CD4-positive, alpha-beta T cell treated with Interleukin-17A for 1 hour (primary cell): Measurements from ENCODE around the gene PPP1R26.

Source experiments
- DNase-seq: peaks from one replicate; pipeline ENCODE4 v3.0.0-alpha.2; 2020

Gene PPP1R26

DNA sequence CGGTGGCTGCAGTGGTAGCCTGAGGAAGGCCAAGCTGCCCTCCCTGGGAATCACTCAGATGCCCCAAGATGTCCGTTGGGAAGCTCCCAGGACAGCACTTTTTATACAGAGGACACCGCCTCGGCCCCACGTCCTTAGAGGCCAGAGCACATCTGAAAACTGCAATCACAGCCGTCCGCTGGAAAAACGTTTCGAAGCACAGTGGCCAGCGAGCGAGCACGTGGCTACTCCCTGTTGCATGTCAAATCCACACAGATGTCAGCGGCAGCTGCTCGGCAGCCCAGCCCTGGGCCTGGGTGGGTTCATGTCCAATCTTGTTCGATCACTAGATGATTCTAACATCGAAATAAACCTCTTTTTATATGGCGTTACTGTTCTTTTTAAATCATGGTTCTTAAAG, 8.9 kb downstream of the PPP1R26 start:
- DNase-seq = no peak

DNA sequence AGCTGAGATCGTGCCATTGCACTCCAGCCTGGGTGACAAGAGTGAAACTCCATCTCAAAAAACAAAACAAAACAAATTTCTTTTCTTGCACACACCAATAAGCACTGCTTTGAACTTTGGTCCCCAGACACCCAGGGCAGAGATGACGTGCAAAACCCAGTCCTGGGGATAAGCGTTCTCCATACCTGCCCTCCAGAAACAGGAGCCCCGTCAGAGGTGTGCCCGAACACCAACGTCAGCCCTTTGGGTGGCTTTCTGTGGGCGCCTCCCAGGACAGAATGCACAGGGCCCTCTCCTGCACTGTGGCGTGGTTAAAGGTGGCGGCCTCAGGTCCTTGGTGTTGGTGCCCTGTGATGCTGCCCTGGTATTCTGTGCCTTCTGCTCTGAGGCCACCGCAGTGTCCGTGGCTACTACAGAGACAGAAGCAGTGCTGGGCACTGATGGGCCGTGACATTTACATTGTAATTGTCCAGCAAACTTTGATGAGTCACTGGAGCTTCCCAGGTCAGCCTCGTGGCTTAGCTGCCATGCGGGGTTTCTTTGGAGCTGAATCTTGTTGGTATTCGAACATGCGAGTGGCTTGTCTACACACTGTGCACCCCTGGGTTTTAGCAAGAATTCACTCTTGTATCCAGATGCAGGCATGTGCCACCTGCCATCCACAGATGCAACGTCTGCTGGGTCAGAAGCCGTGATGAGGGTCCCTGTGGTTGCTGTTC, 9.8 kb downstream of the PPP1R26 start:
- no peak for DNase-seq

DNA sequence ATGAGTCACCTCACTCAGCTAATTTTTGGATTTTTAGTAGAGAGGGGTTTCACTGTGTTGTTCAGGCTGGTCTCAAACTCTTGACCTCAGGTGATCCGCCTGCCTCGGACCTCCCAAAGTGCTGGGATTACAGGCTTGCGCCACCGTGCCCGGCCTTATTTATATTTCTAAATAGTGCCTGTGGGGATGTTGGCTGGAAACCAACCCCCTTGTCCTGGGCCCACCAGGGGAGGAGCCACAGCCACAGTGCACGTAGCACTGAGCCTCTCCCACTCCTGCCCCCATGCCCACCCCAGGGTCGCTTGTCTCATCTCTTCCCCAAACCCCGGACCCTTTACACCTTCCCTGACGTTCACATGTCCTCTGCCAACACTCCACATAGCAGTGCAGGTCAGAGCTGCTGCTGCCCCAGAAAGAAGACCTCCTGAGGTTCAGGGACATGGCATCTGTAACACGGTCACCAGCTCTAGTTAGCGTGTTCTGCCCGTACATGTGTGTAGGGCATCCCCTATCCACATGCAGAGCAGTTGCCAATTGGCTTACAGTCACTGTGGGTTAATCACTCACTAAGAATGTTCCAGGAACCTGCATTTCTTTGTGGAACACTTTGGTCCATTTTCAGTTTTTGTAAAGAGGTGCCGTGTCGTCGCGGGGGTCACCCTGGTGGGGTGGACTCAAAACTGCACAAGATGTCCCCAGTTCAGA, 10.7 kb downstream of the PPP1R26 start:
- DNase-seq = no peak

DNA sequence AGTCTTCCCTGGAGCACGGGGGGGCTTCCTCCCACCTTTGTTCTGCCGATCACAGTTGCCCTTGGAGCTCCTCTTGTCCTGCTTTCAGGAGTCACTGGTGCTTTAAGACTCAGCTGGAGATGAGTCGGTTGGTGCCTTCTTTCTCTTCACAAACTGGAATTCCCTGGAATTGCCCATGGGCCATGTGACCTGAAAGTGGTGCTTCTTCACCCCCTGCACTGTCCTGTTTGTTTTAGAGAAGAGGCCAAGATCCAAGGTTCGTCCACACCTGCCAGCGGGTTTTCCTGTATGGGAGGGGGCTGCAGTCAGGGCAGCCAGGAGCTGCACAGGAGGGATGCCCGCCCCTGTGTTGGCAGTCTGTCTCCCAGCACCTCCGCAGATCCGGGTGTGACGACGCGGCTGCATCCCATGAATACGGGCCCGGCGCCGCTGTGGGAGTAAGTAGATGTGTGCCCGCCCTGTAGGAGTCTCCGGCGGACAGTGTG, 11.4 kb downstream of the PPP1R26 start:
- DNase-seq = no peak

DNA sequence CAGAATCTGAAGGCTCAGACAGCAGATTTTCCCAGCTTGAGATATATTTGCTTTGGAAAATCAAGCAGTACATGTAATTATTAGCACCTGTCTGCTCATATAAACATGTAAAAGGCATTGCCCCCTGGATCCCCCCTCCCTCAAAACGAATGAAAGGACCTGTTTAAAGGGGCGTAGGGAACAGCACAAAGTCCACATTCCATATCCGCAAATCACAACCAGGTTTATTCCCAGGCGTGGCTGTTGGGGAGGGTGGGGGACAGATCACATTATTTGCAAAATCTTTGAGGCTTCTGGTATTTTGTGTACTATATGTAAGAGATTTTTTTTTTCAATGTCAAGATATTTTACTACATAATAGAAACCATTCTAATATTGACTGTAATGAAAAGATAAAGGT, 12.2 kb downstream of the PPP1R26 start:
- no peak for DNase-seq

DNA sequence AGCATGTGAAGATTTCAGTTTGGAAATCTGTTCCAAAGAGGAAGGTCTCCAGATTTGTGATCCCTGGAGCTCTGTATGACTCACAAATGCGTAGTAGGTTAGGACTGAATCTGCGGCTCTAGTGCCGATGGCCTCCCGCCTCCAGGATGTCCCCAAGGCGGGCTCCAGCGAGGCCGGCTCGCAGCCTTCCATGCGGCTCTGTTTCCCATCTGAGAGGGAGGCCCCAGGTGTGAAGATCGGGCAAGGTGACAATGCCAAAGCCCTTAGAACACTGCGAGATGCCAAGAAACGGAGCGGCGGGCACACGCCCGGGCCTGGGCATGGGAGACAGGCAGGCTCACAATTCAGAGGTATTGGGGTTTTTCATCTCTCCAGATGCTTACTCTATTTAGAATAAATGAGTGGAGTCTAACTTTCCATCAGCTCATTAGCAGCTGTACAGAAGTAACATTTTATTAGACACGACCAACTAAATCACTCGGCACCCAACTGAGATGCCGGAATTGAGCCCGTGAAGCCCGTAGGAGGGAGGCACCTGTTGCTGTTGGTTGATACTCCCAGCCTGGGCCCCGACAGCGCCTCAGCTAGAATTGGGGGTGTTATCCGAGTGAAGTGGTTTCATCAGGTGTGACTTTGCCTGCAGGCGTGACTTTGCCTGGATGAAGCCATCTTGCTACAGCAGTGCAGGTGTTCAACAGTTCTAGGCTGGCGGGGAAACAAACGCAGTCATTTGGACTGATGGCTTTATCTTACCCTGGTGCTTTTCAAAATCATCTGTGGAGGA, 13.5 kb downstream of the PPP1R26 start:
- no peak for DNase-seq

DNA sequence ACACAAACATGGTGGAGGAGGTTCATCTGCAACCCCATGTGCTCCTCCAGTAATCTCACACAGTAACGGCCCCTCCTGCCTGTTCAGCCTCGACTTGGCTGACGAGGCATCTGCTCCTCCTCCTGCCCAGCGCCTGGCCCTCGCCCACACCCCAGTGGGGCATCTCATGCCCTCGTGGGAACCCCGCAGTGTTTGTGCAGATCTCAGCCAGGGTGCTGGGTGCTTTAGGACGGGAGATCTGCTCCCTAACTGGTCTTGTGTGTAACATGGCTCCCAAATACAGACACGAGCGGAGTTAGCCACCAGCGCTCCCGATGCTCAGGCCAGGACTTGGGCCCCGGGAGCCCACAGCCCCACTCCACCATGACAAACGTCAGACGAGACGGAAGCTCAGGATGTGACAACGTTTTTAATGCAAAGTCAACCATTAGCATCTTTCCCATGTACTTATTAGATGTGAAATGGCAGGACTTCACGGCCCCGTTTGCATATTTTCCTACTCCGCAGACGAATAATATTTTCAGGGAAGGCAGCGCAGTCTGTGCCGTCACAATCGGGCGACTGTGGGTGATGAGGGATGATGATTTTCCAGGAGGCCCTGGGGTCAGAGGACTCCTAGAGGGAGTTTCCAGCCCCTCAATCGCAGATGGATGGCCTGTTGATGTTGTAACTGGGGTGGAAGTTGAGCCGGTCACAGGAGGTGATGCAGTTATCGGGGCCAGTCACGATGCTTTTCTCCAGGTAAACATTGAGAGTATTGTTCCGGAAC, 15.4 kb downstream of the PPP1R26 start:
- DNase-seq = no peak

DNA sequence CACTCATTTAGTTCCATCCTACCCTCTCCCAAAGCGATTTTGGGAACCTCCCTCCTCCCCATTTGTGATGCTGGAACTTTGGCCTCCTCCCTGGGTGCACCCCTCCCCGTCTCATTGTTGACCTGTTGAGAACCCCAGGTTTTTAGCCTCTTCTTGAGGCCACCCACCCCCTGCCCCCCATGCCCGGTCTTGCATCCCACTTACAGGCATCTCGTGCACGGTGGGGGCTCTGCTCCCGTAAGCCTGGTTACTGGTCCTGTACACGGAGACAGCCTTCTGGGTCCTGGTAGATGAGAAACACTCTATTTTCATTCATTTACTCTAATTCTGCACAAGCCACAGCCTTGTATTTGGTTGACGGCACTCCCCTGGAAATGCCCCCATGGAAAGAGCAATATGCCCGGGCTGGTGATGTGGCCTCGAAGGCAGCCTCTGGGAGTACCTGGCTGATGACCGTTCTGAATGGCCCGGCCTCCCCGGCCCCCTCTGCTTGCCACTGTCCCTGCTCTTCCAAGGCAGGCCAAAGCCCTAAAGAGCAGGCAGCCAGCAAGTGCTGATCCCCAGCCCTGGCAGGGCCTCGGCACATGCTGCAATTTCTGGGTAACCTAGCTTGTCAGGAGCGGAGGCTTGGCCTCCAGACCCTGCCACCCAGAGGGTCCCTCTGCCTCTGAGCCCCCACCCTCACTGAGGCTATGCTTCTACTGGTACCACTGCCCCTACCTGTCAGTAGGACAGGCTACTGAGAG, 19.0 kb downstream of the PPP1R26 start:
- DNase-seq = no peak

DNA sequence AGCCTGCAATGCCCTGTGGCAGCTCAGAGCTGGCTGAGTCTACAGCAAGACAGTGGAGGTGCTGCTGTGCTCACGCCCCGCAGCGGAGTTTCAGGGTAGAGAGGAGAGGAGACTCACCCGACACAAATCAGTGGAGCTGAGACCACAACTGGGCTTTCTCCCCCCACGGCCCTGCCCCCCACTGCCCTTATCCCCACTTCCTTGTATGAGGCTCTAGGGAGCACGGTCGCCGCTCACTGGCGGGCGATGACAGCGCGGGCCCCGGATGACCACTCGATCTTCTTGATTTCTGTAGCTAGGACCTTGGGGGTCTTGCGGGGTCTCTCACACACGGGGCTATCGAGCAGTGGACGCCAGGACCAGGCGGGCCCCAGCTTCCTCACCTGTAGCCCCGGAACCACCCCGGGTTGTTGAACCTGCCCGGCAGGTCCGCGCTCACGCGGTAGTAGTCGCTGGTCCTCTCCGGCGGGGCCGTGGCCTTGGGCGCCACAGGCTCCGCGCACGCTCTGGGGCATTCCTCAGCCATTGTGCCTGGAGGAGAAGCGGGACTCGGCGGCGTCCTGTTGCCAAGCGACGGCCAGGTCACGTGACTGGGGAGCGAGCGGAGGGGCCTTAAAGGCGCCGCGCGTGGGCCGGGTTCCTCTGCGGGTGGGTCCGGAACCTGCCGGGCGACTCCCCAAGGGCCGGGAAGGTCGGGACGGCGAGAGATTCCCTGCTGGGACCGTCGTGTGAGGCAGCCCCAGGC, 19.9 kb downstream of the PPP1R26 start:
- peak; percentile 90 for DNase-seq

DNA sequence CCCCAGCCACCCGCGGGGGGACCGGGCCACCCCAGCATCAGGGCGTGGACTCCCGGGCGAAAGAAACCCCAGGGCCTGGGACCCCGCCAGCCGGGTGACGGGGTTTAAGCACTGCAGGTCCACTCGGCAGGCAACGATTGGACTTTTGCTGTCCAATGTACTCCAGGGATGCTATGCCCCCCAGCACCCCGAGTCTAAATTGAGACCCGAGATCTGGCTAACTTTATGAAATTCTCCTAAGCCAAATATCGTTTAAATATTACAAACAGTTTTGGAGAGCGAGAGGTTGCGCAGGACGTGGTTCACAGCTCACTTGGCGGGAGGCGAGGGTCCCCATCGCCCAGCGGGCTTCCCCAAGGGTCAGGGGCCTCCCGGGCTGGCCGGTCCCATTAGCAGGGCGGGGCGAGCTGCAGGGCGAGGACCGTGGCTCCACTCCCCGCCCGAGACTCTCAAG, 20.5 kb downstream of the PPP1R26 start:
- DNase-seq = no peak

DNA sequence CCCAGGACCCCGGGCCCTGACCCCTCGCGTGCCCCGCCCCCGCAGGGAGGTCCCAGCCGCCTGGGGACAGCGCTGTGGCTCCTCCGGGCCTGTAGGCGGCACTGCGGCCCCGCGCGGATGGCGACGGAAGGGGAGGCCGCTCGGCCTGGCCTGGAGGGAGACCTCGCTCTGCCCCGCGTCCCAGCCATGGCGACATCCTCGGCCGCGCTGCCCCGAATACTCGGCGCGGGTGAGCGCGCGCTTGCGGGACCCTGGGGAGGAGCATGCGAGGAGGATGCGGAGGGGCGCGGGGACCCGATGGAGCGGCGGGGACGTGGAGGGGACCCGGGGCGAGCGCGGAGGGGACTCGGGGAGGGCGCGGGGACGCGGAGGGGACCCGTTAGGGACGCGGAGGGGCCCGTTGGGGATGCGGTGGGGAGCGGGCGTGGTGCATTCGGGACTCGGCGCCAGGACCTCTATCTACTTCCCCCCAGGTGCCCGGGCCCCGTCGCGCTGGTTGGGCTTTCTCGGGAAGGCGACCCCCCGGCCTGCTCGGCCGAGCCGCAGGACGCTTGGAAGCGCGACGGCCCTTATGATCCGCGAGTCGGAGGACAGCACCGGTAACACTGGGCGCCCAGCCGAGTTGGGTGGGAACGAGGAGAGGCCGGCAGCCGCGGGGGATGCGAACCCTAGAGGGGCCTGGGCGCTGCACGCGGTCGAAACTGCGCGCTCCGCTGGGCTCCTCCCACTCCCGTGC, 21.1 kb downstream of the PPP1R26 start, which contains the start of gene MRPS2:
TSS of gene MRPS2 (plus strand) at position 158 of the 736 bp plus-strand sequence. CDS start at position 187, 29 bp downstream.
- DNase-seq = peak; percentile 88

DNA sequence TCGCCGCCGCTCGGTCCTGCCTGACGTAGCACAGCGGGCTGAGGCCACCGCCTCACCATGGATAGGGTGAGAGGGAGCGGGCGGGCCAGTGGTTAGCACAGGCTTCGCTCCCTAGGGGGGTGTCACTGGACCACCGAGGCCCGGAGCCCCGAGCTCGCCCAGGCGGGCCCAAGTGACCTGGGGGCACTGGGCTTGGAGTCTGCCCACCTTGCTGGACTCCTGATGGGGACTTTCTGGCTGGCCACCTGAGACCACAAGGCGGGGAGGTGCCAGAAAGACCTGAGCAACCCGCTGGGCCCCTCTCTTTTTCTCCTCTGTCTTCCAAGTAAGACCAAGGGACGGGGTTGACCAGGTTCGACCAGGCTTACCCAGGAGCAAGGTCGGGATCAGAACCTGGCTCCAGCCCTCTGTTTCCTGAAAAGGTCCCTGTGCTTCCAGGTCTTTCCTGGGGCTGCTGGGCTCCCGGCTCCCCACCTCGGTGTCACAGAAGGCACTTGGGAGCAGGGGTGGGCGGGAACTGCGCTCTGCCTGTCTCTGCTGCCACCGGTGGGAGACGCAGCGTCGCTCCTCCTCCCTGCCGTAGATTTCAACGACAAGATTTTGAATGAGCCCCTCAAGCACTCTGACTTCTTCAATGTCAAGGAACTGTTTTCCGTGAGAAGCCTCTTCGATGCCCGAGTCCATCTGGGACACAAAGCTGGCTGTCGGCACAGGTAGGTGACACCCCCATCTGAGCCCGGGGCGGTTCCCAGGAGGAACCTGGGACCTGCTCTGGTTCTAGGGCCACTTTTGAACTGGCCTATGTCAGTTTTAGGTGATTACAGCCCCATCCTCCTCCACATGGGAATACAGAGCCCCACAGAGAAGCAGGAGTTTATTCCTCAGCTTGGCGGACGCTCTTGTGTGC, 21.9 kb downstream of the PPP1R26 start:
- no peak for DNase-seq

DNA sequence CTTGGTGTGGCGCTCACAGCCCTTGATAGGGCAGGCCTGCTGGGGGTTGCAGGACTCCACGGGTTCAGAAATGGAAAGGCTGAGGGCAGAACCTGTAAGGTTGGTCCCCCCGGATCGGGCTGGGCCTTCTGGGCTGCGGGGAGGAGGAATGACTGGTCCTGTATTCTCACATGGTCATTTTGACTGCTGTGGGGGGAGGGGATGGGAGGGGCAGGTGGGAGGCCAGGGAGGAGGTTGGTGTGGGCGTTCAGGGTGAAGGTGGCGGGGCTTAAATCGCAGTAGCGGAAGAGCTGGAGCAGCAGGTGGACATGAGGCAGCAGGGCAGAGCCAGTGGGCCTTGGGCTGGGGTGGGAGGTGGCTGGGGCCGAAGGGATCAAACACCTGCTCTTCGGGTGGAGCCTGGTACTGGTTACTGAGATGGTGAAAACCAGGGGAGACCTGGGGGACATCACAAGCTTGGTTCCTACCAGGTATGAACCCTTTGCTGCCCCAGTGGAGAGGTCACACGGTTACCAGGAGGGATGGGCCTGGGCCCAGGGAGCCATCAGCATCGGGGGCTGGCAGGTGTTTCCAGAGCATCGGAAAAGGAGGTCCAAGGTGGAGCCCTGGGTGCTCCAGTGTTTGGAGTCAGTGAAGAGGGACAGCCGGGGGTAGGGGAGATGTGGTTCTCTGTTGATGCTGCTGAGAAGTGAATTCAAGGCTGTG, 22.7 kb downstream of the PPP1R26 start:
- no peak for DNase-seq

DNA sequence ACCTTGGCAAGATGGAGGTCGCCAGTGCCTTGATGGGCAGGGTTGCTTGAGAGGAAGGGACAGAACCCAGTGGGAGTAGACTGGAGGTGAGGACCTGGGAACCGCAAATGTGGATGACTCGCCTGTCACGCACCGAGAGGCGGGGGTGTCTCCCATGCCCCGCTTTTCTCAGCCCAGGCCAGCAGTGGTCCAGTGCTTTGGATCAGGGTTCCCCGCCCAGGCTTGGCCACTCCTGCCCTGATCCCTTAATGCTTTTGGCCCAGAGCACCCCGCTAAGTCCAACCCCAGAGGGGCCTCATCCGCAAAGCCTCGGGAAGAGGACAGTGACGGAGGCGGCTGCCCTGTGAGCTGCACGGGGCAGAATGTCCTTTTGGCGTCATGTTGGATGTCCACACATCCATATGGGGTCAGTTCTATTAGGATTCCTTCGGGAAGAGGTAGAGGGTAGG, 23.3 kb downstream of the PPP1R26 start:
- DNase-seq = no peak

DNA sequence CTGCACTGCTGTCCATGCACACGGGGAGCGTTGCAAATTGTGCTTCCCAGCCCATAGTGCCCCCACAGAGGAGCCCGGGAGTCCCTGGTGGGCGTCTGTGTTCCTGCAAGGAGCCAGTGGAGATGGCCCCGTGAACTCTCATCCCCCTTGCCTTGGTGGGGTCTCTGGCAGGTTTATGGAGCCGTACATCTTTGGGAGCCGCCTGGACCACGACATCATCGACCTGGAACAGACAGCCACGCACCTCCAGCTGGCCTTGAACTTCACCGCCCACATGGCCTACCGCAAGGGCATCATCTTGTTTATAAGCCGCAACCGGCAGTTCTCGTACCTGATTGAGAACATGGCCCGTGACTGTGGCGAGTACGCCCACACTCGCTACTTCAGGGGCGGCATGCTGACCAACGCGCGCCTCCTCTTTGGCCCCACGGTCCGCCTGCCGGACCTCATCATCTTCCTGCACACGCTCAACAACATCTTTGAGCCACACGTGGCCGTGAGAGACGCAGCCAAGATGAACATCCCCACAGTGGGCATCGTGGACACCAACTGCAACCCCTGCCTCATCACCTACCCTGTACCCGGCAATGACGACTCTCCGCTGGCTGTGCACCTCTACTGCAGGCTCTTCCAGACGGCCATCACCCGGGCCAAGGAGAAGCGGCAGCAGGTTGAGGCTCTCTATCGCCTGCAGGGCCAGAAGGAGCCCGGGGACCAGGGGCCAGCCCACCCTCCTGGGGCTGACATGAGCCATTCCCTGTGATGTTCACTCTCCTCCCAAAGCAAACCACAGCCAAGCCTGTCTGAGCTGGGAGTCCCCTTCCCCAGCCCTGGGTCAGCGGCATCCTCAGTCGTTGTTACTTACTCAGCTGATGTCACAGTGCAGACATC, 24.0 kb downstream of the PPP1R26 start:
- no peak for DNase-seq

DNA sequence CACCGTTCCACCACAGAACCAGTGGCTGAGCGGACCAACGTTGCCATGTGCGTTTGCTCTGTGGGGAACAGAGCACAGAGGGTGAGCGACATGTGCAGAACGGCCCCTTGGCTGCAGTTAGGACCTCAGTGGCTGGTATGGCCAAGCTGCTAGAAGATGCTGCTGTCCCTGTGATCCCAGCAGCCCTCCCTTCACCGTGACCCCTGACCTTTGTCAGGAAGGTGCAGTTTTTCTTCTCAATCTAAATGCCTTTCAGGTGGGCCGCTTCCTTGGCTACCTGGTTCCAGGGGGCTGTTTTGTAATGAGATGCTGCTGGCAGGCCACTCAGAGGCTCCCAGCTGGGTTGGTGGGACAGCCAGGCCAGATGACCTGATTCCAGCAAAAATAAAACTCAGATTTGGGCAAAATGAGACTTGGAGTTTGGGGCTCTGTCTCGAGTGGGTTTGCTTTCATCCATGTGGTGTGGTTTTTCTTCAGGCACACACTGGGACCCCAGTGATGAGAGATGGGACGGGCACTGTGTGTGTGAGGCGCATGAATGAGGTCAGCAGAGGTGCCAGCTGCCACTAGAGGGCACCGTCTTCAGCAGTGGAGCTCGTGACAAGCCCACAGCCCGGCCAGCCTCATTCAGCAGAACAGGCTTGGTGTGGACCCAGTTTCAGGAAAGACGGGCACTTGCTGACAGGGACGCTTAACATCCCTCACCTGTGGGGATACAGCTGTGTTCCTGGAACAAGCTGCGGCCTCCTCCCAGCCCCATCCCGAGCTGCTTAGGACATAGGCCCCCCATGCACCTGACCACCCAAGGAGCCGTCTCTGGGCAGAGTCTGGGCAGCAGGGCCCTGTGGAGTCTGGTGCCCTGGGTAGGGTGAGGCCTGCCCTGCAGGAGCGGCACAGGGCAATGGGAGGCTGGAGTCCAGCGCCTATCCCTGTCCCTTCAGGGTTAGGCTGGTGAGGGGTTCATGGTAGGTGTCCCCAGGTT, 25.0 kb downstream of the PPP1R26 start:
- peak; percentile 60 for DNase-seq
